Measurements from ENCODE around the gene BICRA. TPM values are rescaled to one million over a fixed set of nuclear protein-coding genes. Genes with fewer than 3 reads are reported as not detected.

Gene BICRA
- total and polyA plus RNA-seq, 2 of the 8 experiments (the other 6 are each of a cell fraction or from before 2014, with no cell fraction given) = 1.5 to 29.2 TPM

- H4K8ac ChIP-seq (ENCODE audit: extremely low read depth, insufficient read depth, low read length) = no peak overlapping the region
- H3K9ac ChIP-seq (replicated peaks in 1 of 4; ENCODE audit: extremely low read depth in 1 of 4, low read depth in 3 of 4, low read length in 3 of 4) = no peak overlapping the region
- no peak overlapping the region for H2BK15ac ChIP-seq (ENCODE audit: low read length)
- no peaks in the 10 kb centered on the region for H3K9me3 ChIP-seq (ENCODE audit: insufficient read depth in 2 of 2, low read depth in 1 of 2, low read length in 1 of 2)
- H2BK12ac ChIP-seq (ENCODE audit: low read depth, low read length) = no peak overlapping the region
- no peak overlapping the region for H2AK5ac ChIP-seq (ENCODE audit: low read depth, low read length)
- H4K20me1 ChIP-seq (replicated peaks in 1 of 2; ENCODE audit: control insufficient read depth in 1 of 2, insufficient read depth in 2 of 2, low read length in 2 of 2) = peaks cover 2 to 13% of the 10 kb centered on the region in 2 experiments
- TF ChIP-seq POLR2AphosphoS5 (IDR thresholded peaks at IDR 0.05; ENCODE audit: low read depth, low read length) = no peak
- no peak for TF ChIP-seq USF2 (IDR thresholded peaks at IDR 0.05; ENCODE audit: low read length)
- TF ChIP-seq TBP (IDR thresholded peaks at IDR 0.05; ENCODE audit: low read depth, low read length) = no peak
- TF ChIP-seq KDM5A (IDR thresholded peaks at IDR 0.05; ENCODE audit: low read length) = no peak
- no peak for TF ChIP-seq GTF2F1 (IDR thresholded peaks at IDR 0.05; ENCODE audit: borderline replicate concordance, low read depth, low read length)
- no peak for TF ChIP-seq EZH2 (IDR thresholded peaks at IDR 0.05; ENCODE audit: low read depth, low read length, severe bottlenecking)
- no peak for TF ChIP-seq SUZ12 (IDR thresholded peaks at IDR 0.05; ENCODE audit: low read length)
- TF ChIP-seq HDAC2 (IDR thresholded peaks at IDR 0.05; ENCODE audit: borderline replicate concordance in 1 of 2, low read depth in 2 of 2, low read length in 2 of 2) = no peak
- H2BK5ac ChIP-seq (ENCODE audit: low read depth, low read length) = no peak overlapping the region
- peaks cover 0 to 25% of the 10 kb centered on the region in 2 experiments; a peak in 2 of 4 replicates for H3K79me2 ChIP-seq (ENCODE audit: control insufficient read depth in 1 of 2, insufficient read depth in 2 of 2, low read length in 2 of 2)
- H3K23me2 ChIP-seq (ENCODE audit: low read depth, low read length) = peaks cover 13% of the 10 kb centered on the region; the same call in 1 of the 2 replicates
- peaks cover 18% of the 10 kb centered on the region for H3K79me1 ChIP-seq (ENCODE audit: low read depth, low read length)
- no peak for FAIRE-seq
- DNase-seq (ENCODE audit: low read depth in 1 of 2, low spot score in 2 of 2) = no peak
- no peak overlapping the region for H3K4ac ChIP-seq (replicated peaks; ENCODE audit: insufficient read length, low read depth, low read length)
- H3K27ac ChIP-seq (ENCODE audit: low read depth, low read length) = no peak overlapping the region
- H3K4me3 ChIP-seq (ENCODE audit: extremely low read depth in 1 of 4, insufficient read depth in 2 of 4, low read depth in 3 of 4, low read length in 4 of 4) = no peak overlapping the region
- H3K27me3 ChIP-seq (replicated peaks in 1 of 4; ENCODE audit: control insufficient read depth in 3 of 4, extremely low read depth in 1 of 4, insufficient read depth in 3 of 4, low read length in 3 of 4) = no peaks in the 10 kb centered on the region
- H3K4me1 ChIP-seq (replicated peaks in 1 of 4; ENCODE audit: control insufficient read depth in 3 of 4, insufficient read depth in 4 of 4, low read length in 3 of 4) = peaks cover 0 to 9% (median 0%) of the 10 kb centered on the region in 4 experiments; a peak in 1 of 7 replicates
- no peak overlapping the region for H3K23ac ChIP-seq (ENCODE audit: insufficient read length)
- POLR2A ChIA-PET (ENCODE audit: partially characterized antibody) = interaction anchor here (1.5 kb wide), 1 partner anchor 12 kb away, joined by 5 read pairs; no protein-coding TSS in a partner anchor
- H3K18ac ChIP-seq (ENCODE audit: extremely low read depth, low read length) = no peak overlapping the region
- H2BK20ac ChIP-seq (ENCODE audit: low read length) = no peak overlapping the region
- CTCF ChIA-PET (ENCODE audit: partially characterized antibody) = no interaction called here
- 91% methylated on average over 8 of the region's 8 CpGs; no CpG with 5 or more reads in 1 of the 2 experiments for WGBS, 2 experiments (ENCODE audit: extremely low coverage in 1 of 2, insufficient coverage in 1 of 2, insufficient read length in 1 of 2, insufficient replicate concordance in 2 of 2, low coverage in 1 of 2, low lambda C conversion rate in 2 of 2, missing lambda C conversion rate in 1 of 2)
- H2BK120ac ChIP-seq (replicated peaks; ENCODE audit: low read depth, low read length) = no peak overlapping the region
- no peak overlapping the region for H3K14ac ChIP-seq (ENCODE audit: insufficient read length)
- H3K36me3 ChIP-seq (ENCODE audit: control insufficient read depth in 2 of 4, insufficient read depth in 4 of 4, low read length in 3 of 4) = peaks cover 0 to 20% (median 0%) of the 10 kb centered on the region in 4 experiments; a peak in 3 of 8 replicates
- no peak overlapping the region for H2AFZ ChIP-seq (ENCODE audit: low read length)
- H3K56ac ChIP-seq (replicated peaks; ENCODE audit: insufficient read length, low read depth, low read length) = no peak overlapping the region
- no peak overlapping the region for H3K4me2 ChIP-seq (ENCODE audit: insufficient read depth in 1 of 2, low read depth in 2 of 2, low read length in 2 of 2)
- H4K91ac ChIP-seq (replicated peaks; ENCODE audit: insufficient read length, low read length) = no peak overlapping the region
- H4K5ac ChIP-seq (ENCODE audit: insufficient read length, low read depth, low read length) = no peak overlapping the region
These were observed 61.8 kb downstream of the BICRA start for GRCh38 chr19:47670736-47671135.

Measured in H1 (cell line).